M059J (cell line): ENCODE measurements around the gene CLC. TPM values are rescaled to one million over a fixed set of nuclear protein-coding genes. Genes with fewer than 3 reads are reported as not detected.
"Not testable (repeated sequence)": the region's sequence is repeated elsewhere in the genome, so short reads cannot be mapped to it uniquely, and the experiment has no call there.

Experiments used
- DNase-seq: peaks from one replicate; pipeline ENCODE4 v3.0.0-alpha.2; 2012; ENCODE audit warnings: low read depth
- total RNA-seq: library from RNA; depleted of rRNA; stranded (reverse); fragments of >200 nt; shearing (Covaris generic); gene quantifications from 2 replicates; pipeline ENCODE4 v1.2.3, GENCODE V29; 2014; rRNA removed

CLC gene
- total RNA-seq, result not detected in 2 replicates

DNA sequence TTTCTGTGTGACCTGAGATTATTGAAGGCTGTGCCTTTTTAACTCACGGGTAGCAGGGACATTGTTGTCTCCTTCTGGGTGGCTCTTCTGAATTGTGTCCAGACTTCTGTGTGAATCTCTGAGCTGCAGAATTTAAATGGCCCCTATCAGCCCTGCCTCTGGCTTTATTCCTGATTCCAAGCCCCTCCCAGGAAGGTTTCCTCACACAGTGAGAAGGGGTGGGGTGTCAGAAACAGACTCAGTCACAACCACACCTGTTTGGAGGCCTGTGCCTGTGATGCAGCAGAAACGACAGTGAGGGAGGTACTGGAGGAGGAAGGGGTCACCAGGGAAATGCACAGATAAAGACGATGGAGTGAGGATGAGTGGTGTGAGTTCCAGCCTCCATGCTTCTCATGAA lies at the start of gene CLC:
TSS of gene CLC (minus strand) at position 139 of the 400 bp plus-strand sequence. CDS start at position 62, 77 bp downstream.
- no peak for DNase-seq

DNA sequence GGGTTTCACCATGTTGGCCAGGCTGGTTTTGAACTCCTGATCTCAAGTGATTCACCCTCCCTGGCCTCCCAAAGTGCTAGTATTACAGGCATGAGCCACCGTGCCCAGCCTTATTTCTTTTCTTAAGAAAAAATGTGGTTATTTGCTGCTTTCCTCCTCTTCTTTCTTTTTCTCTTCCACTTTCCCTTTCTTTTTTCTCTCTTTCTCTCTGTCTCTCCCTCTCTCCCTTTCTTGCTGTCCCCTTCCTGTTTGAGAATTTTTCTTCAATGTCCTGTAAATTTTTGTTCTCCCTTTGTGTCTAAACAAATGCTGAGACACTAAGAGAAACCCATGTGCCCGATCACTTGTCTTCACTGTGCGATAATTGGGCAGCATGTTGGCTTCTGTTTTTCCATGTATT lies 43.1 kb upstream of the CLC start:
- no peak for DNase-seq

DNA sequence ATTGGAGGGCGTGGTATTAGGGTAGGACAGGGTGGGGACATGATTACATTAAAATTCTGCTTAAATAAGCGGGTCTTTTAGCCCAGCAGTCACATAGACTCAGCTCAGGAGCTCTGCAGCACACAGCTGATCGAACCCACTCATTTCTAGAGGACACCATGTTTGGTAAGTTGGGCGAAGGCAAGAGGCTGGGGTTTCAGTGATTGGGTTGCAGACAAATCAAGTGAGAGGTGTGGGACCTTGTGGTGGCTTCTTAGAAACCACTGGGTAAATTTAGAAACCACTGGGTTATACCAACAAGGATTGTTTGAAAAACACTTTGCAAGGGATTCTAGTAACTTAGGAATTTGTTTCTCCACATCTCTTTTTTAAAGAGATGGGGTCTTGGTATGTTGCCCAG lies 40.9 kb upstream of the CLC start, which contains the start of gene LEUTX:
TSS of gene LEUTX (plus strand) at position 92 of the 400 bp plus-strand sequence. CDS start at position 159, 67 bp downstream.
- no peak for DNase-seq

DNA sequence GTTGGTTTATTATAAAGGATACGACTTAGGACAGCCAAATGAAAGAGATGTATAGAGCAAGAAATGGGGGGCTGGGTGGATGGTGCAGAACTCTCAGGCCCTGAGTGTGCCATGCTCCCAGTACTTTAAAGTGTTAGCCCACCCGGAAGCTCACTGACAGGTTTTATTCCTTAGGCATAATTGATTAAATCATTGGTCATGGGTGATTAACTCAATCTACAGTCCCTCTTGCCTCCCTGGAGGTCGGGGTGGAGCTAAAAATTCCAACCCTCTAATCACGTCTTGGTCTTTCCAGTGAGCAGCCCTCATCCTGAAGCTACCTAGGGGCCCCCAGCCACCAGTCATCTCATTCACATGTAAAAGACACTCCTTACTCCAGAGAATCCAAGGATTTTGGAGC lies 31.0 kb upstream of the CLC start:
- no peak for DNase-seq

DNA sequence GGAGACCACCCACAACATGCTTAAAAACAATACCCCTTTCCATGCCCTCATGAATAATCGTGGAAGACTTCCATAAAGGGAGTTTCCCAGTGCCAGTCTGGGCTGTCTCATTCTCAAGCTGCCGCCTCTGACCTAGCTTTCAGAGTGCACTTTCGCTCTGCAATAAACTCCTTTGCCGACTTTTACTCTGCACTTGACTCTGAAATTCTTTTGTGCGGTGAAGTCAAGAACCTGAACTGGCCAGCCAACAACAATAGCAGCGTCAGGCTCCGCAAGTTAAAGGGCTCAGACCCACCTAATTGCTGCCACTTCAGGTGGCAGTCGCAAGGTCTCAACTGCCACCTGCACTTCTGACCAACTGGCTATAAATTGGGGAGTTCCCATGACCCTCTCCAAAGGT lies 30.5 kb upstream of the CLC start:
- DNase-seq, result no peak

DNA sequence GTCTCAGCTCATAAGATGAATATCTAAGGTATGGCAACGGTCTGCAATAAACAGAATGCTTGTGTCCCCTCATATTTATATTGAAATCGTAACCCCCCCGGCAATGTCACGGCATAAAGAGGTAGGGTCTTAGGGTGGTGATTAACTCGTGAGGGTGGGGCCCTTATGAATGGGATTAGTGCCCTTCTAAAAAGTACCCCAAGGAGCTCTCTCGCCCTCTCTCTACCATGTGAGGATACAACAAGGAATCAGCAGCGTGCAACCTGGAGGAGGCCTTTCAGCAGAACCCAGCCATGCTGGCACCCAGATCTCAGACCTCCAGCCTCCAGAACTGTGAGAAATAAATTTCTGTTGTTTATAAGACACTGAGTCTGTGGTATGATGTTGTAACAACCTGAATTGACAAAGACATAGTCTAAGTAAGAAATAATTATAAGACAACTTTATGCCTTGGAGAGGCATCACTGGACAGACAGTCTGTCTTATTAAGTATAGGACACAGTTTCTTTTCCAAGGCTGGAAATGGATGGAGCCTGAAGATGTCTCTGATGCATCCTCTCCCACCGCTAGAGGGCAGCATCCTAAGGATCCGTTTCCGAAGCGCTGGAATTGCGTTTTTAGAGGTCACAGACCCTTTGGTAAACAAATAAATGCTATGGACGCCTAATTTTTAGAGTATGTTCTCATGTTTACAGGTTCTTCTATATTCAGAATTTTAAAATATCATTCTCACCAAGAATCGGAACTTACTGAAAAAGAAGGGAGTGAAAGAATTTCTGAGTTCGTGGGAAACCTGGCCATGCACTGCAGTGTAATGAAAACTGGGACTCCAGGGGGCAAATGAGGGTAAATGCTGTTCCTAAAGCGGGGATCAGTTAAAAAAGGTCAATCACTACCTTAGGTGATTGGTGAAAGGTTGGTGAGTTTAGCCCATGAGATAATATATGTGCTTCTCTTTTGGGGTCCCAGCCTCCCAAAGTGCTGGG lies 27.6 kb upstream of the CLC start:
- peak; percentile 35 for DNase-seq

DNA sequence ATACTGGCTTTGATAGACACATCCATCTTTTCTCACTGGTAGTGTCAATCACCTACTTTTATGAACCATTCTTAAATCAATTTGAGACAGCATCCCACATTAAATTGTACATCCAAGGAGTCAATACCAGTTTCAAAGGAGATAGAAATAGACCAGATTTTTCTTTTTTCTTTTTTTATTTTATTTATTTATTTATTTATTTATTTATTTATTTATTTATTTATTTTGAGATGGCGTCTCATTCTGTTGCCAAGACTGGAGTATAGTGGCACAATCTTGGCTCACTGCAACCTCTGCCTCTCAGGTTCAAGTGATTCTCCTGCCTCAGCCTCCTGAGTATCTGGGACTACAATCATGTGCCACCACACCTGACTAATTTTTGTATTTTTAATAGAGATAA lies 24.0 kb upstream of the CLC start:
- DNase-seq, result not testable (repeated sequence)

DNA sequence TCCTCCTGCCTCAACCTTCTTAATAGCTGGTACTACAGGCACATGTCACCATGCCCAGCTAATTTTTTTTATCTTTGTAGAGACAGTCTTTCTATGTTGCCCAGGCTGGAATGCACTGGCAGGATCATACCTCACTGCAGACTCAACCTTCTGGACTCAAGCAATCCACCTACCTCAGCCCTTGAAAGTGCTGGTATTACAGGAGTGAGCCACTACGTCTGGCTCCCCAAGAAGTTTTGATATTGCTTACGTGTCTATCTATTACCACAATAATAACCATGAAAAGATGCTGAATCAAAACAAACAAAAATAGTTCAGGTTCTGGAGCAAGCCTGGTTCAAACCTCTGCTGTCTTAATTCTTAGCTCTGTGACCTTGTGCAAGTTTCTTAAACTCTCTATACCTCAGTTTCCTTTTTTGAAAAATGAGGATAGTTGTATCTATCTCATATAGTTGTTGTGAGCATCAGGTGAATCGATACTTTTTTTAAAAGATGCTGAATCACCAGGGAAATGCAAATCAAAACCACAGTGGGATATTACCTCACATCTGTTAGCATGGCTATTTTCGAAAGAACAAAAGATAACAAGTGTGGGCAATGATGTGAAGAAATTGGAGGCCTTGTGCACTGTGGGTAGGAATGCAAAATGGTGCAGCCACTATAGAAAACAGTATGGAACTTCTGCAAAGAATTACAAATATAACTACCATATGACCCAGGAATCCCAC lies 21.8 kb upstream of the CLC start:
- DNase-seq, result no peak

DNA sequence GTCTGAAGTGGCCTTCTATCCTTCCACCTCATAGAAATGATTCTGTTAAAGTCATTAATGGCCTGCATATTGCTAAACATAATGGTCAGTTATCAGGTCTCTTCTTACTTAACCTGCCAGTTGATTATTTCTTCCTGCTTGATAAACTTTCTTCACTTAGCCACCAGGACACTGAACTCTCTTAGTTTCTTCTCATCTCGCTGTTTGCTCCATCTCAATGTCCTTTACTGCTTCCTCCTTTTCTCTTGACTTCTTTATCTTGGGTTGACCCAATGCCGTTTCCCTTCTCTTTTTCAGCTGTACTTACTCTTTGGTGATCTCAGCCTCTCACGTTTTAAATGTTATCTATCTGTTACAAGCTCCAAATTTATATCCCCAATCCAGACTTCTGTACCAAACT lies 17.1 kb upstream of the CLC start:
- DNase-seq, result no peak

DNA sequence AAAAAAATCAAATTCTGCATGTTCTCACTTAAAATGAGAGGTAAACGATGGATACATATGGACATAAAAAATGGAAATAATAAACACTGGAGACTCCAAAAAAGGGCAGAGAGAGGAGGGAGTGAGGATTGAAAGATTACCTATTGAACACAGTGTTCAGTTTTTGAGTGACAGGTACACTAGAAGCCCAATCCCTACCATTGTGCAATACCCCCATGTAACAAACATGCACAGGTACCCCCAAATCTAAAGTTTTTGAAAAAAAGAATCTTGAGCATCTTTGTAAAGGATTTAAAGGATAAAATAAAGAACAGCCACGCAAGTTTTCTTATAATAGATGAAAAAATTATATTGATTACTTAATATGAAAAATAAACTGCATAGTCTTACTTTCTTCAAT lies 16.7 kb upstream of the CLC start:
- no peak for DNase-seq

DNA sequence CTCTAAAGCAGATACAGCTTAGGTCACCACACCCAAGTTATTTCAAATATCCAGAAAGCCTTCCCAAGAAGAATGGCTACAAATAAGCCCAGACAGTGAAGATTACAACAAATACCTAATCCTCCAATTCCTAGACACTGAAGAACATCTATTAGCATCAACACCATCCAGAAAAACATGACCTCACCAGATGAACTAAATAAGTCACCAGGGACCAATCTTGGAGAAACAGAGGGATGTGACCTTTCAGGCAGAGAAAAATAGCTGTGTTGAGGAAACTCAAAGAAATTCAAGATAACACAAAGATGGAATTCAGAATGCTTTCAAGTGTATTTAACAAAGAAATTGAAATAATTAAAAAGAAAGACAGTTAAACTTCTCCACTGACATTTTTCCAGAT lies 15.0 kb upstream of the CLC start:
- no peak for DNase-seq

DNA sequence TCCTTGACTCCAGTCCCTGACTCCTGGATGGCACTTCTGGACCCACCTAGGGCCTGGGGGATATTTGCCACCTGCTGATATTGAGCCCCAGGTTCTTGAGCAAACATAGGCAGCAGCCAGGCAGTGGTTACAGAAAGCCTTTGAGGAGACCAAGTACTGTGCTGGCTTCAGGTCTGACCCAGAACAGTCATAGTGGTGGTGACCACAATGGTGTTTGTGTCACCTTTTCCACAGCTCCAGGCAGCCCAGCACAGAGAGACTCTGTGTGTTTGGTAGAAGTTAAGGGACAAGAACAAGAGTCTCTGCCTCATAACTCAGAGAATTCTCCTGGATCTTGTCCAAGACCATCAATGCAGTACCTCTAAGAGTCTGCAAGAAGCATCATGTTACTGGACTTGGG lies 14.6 kb upstream of the CLC start:
- no peak for DNase-seq

DNA sequence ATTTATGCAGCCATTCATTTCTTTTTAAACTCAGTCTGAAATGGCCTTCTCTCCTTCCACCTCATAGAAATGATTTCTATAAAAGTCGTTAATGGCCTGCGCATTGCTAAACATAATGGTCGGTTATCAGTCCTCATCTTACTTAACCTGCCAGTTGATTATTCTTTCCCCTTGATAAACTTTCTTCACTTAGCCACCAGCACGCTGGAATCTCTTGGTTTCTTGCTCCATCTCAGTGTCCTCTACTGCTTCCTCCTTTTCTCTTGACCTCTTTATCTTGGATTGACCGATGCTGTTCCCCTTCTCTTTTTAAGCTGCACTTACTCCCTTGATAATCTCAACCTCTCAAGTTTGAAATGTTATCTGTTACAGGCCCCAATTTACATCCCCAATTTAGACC lies 12.2 kb upstream of the CLC start:
- no peak for DNase-seq

DNA sequence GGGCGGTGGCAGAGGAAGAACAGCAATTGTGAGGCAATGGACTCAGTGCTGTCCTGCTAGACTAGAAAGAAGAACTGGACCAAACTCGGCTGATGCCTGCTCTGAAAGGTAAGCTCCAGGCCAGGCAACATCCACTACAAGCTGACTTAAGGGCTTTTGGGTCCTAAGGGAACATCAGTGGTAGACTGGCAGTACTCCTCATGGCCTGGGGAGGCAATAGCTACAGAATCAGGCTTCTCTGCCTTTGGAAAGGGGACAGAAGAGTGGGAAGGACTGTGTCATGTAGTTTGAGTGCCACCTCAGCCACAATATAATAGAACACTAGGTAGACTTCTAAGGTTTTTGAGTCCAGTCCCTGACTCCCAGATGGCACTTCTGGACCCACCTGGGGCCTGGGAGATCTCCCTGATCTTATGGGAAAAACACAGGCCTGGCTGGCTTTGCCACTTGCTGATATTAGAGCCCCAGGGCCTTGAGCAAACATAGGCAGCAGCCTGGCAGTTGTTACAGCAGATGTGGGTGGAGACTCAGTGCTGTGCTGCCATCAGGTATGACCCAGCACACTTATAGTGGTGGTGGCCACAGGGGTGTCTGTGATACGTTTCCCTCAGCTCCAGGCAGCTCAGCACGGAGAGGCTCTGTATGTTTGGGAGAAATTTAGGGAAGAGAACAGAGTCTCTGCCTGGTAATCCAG lies 9.2 kb upstream of the CLC start:
- DNase-seq, result no peak

DNA sequence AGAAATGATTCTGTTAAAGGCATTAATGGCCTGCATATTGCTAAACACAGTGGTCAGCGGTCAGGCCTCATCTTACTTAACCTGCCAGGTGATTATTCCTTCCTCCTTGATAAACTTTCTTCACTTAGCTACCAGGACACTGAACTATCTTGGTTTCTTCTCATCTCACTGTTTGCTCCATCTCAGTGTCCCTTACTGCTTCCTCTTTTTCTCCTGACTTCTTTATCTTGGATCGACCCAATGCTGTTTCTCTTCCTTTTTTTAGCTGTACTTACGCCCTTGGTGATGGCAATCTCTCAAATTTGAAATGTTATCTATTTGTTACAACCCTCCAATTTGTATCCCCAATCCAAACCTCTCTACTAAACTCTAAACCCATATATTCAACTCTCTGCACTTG lies 7.8 kb upstream of the CLC start:
- no peak for DNase-seq

DNA sequence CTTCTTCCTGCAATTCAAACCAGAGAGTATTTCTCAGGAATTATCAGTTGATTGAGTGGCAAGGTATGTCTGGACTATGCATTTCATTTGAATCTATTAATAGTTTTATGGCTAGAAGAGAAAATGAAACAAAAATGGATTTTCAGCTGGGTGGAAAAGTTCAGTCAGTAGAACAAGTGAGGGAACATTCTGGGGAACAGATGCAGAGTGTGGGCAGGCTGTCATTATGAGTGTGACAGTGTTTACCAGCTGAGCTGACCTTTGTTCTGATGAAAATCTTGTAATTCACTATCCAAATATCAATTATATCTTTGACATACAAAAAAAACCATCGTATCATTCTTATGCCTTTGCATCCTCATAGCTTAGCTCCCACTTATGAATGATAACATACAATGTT lies 2.6 kb upstream of the CLC start:
- no peak for DNase-seq

DNA sequence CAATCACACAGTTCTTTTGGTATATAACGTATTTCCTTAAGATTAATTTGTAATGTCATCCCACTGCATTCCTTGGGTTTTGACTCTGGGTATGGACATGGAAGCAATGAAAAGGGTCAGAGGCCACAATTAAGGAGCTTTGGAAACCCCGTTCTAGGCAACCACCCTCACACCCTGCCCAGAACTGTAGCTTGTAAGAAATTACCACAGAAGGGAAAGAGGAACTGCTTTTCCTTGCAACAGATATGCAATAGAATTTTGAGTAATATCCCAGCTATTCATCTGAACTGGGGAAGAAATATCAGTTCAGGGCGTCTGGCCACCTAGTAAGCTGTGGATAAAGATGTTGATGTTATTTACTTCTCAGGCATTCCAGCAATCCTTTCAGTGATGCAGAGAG lies 985 bp upstream of the CLC start:
- DNase-seq, result no peak

DNA sequence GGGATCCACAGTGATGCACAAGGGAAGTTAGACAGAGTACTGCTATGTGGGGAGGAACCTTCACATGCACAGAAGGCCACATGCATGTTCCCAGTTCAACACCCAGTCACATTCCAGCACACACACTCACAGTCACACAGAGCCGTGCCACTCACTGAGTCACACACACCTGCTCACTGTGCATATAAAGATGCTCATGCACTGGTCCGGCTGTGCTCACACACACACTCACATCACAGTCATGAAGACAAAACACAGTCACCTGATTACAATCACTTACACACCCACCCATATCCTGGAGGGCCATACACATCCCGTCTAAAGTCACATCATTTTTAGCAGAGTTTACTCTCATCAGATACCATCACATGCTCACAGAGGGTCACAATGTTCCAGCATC lies 478 bp downstream of the CLC start:
- DNase-seq, result no peak

DNA sequence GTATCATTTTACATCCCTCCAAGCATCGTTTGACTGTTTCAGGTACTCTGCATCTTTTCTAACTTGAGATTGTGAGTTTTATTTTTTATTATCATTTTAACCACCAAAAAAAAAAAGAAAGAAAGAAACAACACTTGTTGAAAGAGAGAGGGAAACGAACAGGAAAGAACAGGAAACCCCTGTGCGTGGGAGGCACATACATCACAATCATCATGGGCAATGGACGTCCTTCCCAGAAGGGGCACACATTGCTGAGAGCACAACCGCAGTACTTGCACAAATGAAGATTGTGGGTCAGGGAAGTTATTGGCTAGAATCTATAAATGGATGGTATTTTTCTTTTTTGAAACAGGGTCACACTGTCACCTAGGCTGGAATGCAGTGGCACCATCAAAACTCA lies 1.7 kb downstream of the CLC start:
- DNase-seq, result no peak

DNA sequence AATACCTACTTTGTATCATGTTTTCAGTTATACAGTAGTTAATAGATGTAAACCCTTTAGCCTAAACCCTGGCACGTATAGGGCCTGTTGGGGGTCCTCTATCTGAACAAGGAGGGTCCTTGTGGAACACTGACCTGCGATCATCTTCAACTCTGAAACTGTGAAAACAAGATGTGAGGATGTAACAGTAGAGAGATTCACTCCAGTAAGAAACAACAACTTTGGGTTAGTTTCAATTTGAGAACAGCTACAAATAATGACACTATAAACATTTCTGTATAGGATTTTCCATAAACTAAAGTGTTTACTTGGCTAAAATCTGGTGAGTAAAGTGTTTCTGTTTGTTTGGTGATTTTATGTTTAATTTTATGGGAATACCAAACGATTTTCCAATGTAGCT lies 2.1 kb downstream of the CLC start:
- DNase-seq, result no peak

DNA sequence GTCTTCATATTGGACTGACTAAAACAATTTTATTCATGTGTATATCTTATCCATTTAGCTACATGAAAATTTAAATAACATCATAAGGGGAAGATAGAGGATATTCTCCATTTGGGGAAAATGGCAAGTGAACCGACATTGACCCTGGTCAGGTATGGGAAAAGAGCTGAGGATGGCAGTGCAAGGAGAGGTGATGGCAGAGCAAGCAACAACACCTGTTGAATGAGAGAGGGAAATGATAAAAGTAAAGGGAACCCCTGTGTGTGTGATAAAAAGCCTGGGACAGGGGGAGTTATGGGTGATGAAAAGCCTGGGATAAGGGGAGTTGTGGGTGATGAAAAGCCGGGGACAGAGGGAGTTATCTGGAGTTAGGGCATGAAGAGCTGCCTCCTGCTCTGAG lies 4.0 kb downstream of the CLC start:
- no peak for DNase-seq

DNA sequence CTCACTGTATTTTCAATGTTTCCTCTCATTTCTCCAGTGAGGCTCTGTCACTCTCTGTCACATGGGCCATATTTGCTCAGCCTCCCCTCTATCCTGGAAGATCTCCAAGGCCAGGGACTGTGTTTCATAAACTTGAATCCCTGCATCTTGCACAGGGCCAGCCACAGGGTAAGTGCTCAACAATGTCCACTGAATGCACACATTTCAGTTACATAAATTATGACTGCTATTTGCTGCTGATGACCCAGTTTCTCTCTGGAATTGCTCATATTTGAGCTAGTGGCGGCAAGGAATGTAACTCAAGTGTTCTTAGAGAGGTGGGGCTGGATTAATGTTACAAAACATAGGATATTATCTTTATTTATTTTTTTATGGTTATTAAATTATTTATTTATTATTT lies 6.1 kb downstream of the CLC start:
- DNase-seq, result no peak
